Stimulated activated CD8-positive, alpha-beta memory T cell treated with anti-CD3 and anti-CD28 coated beads, Interleukin-4, amount 100 ng/mL, for 4 hours (primary cell): ENCODE measurements around the gene RAB3A.
A peak's percentile ranks its signal among the peaks of the same experiment; 100 is the strongest.

Experiments
- DNase-seq, 2 donors: peaks; one replicate each; pipeline ENCODE4 v3.0.0-alpha.2; 2020; ENCODE audit warnings: low read depth in 2 of 2, low spot score in 1 of 2

RAB3A gene

GRCh38 chr19:18203863-18204393, at the start of gene RAB3A:
RAB3A (minus strand) TSS chr19:18204042; CDS start chr19:18202740, 1,302 bp downstream.
- DNase-seq, result peak; percentile 98 to 99

GRCh38 chr19:18253130-18253529, 49.3 kb upstream of the RAB3A start:
- DNase-seq, result no peak

GRCh38 chr19:18252370-18252717, 48.5 kb upstream of the RAB3A start:
- DNase-seq, result no peak

- peak; percentile 54 to 84 for DNase-seq
Measured at GRCh38 chr19:18251587-18252369, 47.9 kb upstream of the RAB3A start.

GRCh38 chr19:18249834-18250233, 46.0 kb upstream of the RAB3A start:
- DNase-seq, result no peak

GRCh38 chr19:18245297-18245696, 41.5 kb upstream of the RAB3A start:
- no peak for DNase-seq

GRCh38 chr19:18239303-18239702, 35.5 kb upstream of the RAB3A start:
- DNase-seq, result no peak

GRCh38 chr19:18234194-18234593, 30.4 kb upstream of the RAB3A start:
- no peak for DNase-seq

- DNase-seq, result no peak
Measured at GRCh38 chr19:18233224-18233825, 29.5 kb upstream of the RAB3A start.

- DNase-seq, result no peak
Measured at GRCh38 chr19:18232540-18233223, 28.8 kb upstream of the RAB3A start.

GRCh38 chr19:18231775-18232174, 27.9 kb upstream of the RAB3A start:
- DNase-seq, result no peak

GRCh38 chr19:18230941-18231734, 27.3 kb upstream of the RAB3A start:
- no peak for DNase-seq

GRCh38 chr19:18229915-18230314, 26.1 kb upstream of the RAB3A start:
- DNase-seq, result no peak

GRCh38 chr19:18229474-18229873, 25.6 kb upstream of the RAB3A start:
- DNase-seq, result no peak

- DNase-seq, result no peak
Measured at GRCh38 chr19:18227781-18228271, 24.0 kb upstream of the RAB3A start.

GRCh38 chr19:18226956-18227780, 23.3 kb upstream of the RAB3A start:
- DNase-seq, result no peak

GRCh38 chr19:18225702-18226468, 22.0 kb upstream of the RAB3A start, which contains the start of gene PDE4C:
PDE4C (minus strand) TSS chr19:18226438; CDS start chr19:18226415, 23 bp downstream.
- DNase-seq, result no peak

GRCh38 chr19:18225355-18225701, 21.5 kb upstream of the RAB3A start:
- no peak for DNase-seq
